ENCODE data around the gene ZNF287. TPM values are rescaled to one million over a fixed set of nuclear protein-coding genes. Genes with fewer than 3 reads are reported as not detected.

ZNF287 gene
- total and polyA plus RNA-seq, 2 donors (not counting 3 experiments of a cell fraction or from before 2014, with no cell fraction given) = 3.6 to 5.5 TPM

DNA sequence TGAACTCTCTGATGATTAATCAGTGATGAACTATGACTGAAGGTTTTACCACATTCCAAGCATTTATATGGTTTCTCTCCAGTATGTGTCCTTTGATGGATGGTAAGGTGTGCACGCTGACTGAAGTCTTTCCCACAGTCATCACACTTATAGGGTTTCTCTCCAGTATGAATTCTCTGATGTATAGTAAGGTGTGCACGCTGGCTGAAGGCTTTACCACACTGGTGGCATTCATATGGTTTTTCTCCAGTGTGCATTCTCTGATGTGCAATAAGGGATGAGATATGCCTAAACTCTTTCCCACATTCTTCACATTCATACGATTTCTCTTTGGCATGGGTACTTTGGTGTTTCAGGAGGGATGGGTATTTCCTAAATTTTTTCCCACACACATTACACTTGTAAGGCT, 16.4 kb downstream of the ZNF287 start:
- Histone ChIP-seq H3K4me3 (replicated peaks in 1 of 3; ENCODE audit: insufficient read depth in 1 of 3, low read depth in 1 of 3, low read length in 3 of 3) (no peak overlapping the region), H3K27me3 (ENCODE audit: control insufficient read depth in 2 of 2, insufficient read depth in 2 of 2, low read length in 2 of 2) (no peaks in the 10 kb centered on the region), H3K4me2 (ENCODE audit: insufficient read depth, low read length) (no peak overlapping the region), H2AFZ (ENCODE audit: low read depth, low read length) (no peak overlapping the region), H4K20me1 (replicated peaks; ENCODE audit: control insufficient read depth, extremely low read depth, insufficient read depth, low read length) (no peaks in the 10 kb centered on the region), H3K9me1 (replicated peaks; ENCODE audit: control insufficient read depth, extremely low read depth, insufficient read depth, low read length) (no peaks in the 10 kb centered on the region), H3K4me1 (ENCODE audit: control insufficient read depth, extremely low read depth, insufficient read depth, low read length) (no peaks in the 10 kb centered on the region), H3K27ac (ENCODE audit: insufficient read depth, low read depth, low read length) (no peak overlapping the region), H3K79me2 (ENCODE audit: control insufficient read depth, insufficient read depth, low read length) (no peaks in the 10 kb centered on the region), H3K9me3 (replicated peaks; ENCODE audit: control insufficient read depth, insufficient read depth, low read length) (peaks cover 25% of the 10 kb centered on the region), H3K36me3 (ENCODE audit: control insufficient read depth in 2 of 2, extremely low read depth in 1 of 2, insufficient read depth in 2 of 2, low read length in 2 of 2) (peaks cover 0 to 3% of the 10 kb centered on the region in 2 experiments), H3K9ac (replicated peaks; ENCODE audit: extremely low read depth, insufficient read depth, low read length) (no peak overlapping the region)
- no peak for FAIRE-seq
- intact Hi-C loops (cut with micrococcal nuclease) (no loop called here), dilution Hi-C loops (cut with MboI; ENCODE audit: extremely low pct_ligation_motif_present, low sequenced_read_pairs) (no loop called here)
- POLR2A ChIA-PET = no interaction called here
- CTCF ChIA-PET = no interaction called here
- no peak for TF ChIP-seq JUN (IDR thresholded peaks at IDR 0.05; ENCODE audit: borderline replicate concordance, insufficient read depth, insufficient read length, low read depth)
- TF ChIP-seq, protein P1, sequence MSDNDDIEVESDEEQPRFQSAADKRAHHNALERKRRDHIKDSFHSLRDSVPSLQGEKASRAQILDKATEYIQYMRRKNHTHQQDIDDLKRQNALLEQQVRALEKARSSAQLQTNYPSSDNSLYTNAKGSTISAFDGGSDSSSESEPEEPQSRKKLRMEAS (IDR thresholded peaks at IDR 0.05; ENCODE audit: insufficient read depth, insufficient read length) = no peak
- no peak for DNase-seq (ENCODE audit: low read depth, low spot score)
- BruUV-seq (replicated peaks) = no TSS peak

DNA sequence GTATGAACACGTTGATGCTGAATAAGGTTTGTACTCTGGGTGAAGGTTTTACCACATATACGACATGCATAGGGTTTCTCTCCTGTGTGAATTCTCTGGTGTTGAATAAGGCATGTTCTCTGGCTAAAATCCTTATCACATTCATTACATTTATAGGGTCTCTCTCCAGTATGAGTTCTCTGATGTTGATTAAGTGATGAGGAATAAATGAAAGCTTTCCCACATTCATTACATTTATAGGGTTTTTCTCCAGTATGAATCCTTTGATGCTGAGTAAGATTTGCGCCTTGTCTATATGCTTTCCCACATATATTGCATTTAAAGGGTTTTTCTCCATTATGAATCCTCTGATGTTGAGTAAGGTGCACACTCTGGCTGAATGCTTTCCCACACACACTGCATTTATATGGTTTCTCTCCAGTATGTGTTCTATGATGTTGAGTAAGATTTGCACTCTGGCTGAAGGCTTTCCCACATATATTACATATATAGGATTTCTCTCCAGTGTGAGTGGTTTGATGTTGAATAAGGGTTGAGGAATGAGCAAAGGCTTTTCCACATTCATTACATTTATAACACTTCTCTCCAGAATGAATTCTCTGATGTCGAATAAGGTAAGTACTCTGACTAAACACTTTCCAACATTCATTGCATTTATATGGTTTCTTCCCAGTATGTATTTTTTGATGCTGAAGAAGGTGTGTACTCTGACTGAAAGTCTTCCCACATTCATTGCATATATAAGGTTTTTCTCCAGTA, 16.9 kb downstream of the ZNF287 start:
- no peak for TF ChIP-seq MYC (IDR thresholded peaks at IDR 0.05; ENCODE audit: low read depth, low read length)
- no TSS peak for BruUV-seq (replicated peaks)

More for the DNA sequence above, 16.9 kb downstream of the ZNF287 start:
- no peaks in the 10 kb centered on the region for H3K27me3 ChIP-seq (ENCODE audit: control insufficient read depth in 2 of 2, insufficient read depth in 2 of 2, low read length in 2 of 2)
- ChIA-PET CTCF (no interaction called here), POLR2A (no interaction called here)
- peaks cover 0 to 3% of the 10 kb centered on the region in 2 experiments for H3K36me3 ChIP-seq (ENCODE audit: control insufficient read depth in 2 of 2, extremely low read depth in 1 of 2, insufficient read depth in 2 of 2, low read length in 2 of 2)
- H3K4me3 ChIP-seq (replicated peaks in 1 of 3; ENCODE audit: insufficient read depth in 1 of 3, low read depth in 1 of 3, low read length in 3 of 3) = no peak overlapping the region
- FAIRE-seq = no peak
- intact Hi-C loops (cut with micrococcal nuclease) = no loop called here
- DNase-seq (ENCODE audit: low read depth, low spot score) = no peak
- H3K9me1 ChIP-seq (replicated peaks; ENCODE audit: control insufficient read depth, extremely low read depth, insufficient read depth, low read length) = no peaks in the 10 kb centered on the region
- H2AFZ ChIP-seq (ENCODE audit: low read depth, low read length) = no peak overlapping the region
- H3K9me3 ChIP-seq (replicated peaks; ENCODE audit: control insufficient read depth, insufficient read depth, low read length) = peaks cover 25% of the 10 kb centered on the region
- no peaks in the 10 kb centered on the region for H3K79me2 ChIP-seq (ENCODE audit: control insufficient read depth, insufficient read depth, low read length)
- no peak overlapping the region for H3K9ac ChIP-seq (replicated peaks; ENCODE audit: extremely low read depth, insufficient read depth, low read length)
- H3K4me1 ChIP-seq (ENCODE audit: control insufficient read depth, extremely low read depth, insufficient read depth, low read length) = no peaks in the 10 kb centered on the region
- no peak overlapping the region for H3K4me2 ChIP-seq (ENCODE audit: insufficient read depth, low read length)
- dilution Hi-C loops (cut with MboI; ENCODE audit: extremely low pct_ligation_motif_present, low sequenced_read_pairs) = no loop called here
- H4K20me1 ChIP-seq (replicated peaks; ENCODE audit: control insufficient read depth, extremely low read depth, insufficient read depth, low read length) = no peaks in the 10 kb centered on the region
- no peak overlapping the region for H3K27ac ChIP-seq (ENCODE audit: insufficient read depth, low read depth, low read length)

All from endothelial cell of umbilical vein (primary cell).